NK-92 (cell line): ENCODE measurements around the gene OR8A1.
"Not testable (repeated sequence)": the region's sequence is repeated elsewhere in the genome, so short reads cannot be mapped to it uniquely, and the experiment has no call there.

Experiments
- DNase-seq: peaks from one replicate; lab custom pipeline; 2025; ENCODE audit not compliant: unreplicated experiment; lab: John Stamatoyannopoulos, UW

The OR8A1 gene

GRCh38 chr11:124592627-124593026, 22.8 kb downstream of the OR8A1 start:
- DNase-seq: no peak

DNA sequence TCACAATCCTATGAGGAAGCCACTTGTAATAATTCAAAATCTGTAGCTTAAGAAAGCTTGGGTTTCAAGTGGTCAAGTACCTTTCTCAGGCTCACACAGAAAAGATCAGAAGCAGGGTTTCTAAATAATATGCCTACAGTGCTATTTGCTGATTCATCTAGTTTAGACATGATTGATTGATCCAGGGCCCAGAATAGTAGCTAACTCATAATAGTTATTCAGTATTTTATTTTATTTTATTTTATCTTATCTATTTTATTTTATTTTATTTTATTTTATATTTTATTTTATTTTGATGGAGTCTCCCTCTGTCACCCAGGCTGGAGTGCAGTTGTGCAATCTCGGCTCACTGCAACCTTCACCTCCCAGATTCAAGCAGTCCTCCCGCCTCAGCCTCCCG, 25.5 kb downstream of the OR8A1 start:
- DNase-seq: no peak

- no peak for DNase-seq
Observed at GRCh38 chr11:124597626-124598025, 27.8 kb downstream of the OR8A1 start.

- no peak for DNase-seq
Observed at GRCh38 chr11:124600621-124601320, 31.0 kb downstream of the OR8A1 start.

DNA sequence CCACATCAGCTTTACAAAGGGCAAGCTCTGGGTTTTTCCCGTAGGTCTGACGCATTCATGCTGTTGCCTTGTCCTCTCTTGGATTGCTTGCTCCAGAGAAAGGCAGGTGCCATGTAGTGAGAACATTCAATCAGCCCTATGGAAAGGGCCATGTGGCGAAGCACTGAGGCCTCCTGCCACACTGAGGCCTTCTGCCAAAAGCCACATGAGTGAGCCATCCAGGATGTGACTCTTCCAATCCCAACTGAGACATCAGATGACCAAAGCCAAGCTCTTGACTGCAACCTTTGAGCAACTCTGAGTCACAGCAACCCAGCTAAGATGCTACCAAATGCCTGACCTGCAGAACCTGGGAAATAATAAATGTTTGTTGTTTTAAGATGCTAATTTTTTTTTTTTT, 32.4 kb downstream of the OR8A1 start:
- DNase-seq: no peak

DNA sequence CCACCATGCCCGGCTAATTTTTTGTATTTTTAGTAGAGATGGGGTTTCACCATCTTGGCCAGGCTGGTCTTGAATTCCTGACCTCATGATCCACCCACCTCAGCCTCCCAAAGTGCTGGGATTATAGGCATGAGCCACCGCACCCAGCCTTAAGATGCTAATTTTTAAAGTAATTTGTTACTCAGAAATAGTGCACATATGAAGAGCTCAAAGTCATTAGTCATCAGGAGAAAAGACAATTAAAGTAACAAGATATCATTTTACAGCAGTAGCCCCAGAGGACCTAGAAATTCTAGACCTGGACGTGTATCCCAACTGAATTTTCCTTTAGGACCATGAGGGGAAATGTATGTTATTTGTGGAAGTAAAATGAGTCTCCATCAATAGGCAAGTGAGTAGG, 32.9 kb downstream of the OR8A1 start:
- not testable (repeated sequence) for DNase-seq

- DNase-seq: no peak
Observed at GRCh38 chr11:124605719-124606118, 35.9 kb downstream of the OR8A1 start.

GRCh38 chr11:124608147-124608546, 38.4 kb downstream of the OR8A1 start:
- DNase-seq: no peak

DNA sequence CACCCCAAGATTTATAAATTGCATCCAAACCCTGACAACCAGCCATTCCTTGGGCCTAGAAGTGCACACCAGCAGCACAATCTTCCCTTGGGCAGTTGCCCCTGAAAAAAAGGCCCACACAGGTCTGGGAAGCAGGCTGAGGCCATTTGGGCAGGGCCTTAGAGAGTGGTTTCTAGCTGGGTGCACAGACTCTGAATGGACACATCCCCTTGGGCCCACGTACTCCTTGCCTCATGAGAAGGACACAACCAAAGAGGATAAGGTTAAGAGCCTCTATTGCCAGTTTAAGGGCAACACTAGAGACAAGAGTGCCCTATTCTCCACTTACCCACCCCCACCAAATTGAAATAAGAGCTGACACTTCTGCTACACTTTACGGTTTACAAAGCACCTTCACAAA, 40.5 kb downstream of the OR8A1 start:
- DNase-seq: no peak

GRCh38 chr11:124611064-124611463, 41.3 kb downstream of the OR8A1 start, which contains the start of gene PANX3:
PANX3 (plus strand) TSS chr11:124611428; CDS start chr11:124611557, 129 bp downstream.
- DNase-seq: no peak

GRCh38 chr11:124612045-124612444, 42.2 kb downstream of the OR8A1 start:
- DNase-seq: no peak

- no peak for DNase-seq
Observed at GRCh38 chr11:124612567-124613246, 42.9 kb downstream of the OR8A1 start.

GRCh38 chr11:124618863-124619262, 49.1 kb downstream of the OR8A1 start:
- DNase-seq: no peak
